ENCODE data around the gene ADAMTS17. TPM values are rescaled to one million over a fixed set of nuclear protein-coding genes. Genes with fewer than 3 reads are reported as not detected.

Gene ADAMTS17
- total RNA-seq, 1 experiment from 2014 or later = 1.6 TPM

DNA sequence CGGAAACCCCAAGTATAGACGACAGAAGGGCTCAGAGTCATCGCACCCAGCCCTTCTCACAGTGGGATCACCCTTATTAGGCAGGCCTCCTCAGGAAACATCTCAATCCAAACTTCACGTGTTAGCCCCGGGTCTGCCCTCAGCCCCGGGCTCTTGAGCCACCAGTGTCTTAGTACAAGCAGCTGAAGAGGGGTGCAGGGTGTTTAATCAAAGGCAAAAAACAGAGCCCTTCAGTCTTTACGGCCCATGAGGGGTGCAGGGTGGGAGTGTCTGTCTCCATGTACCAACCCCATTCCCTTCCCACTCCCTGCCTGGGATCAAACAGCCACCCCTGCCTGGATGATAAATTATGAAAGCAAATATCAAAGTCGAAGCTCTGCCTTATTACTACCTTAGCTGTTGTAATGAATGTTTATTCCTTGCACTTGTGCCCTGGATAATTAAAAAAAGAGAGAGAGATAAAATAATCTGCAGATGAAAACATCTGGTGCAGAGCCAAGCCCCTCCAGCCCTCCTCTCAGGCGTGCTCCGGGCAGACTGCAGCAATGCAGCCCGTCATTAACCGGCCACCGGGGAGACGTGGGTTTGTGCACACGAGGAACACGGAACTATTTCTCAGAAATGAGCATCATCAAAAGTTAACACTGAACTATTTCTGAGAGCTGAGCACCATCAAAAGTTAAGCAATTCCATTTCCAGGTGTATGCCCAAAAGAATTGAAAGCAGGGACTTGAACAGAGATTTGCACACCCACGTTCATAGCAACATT lies 64.5 kb downstream of the ADAMTS17 start:
- CTCF ChIA-PET = no interaction called here
- BruUV-seq (replicated peaks) = no TSS peak
- DNase-seq (ENCODE audit: low read depth, low spot score) (no peak), ATAC-seq (no peak)
- Histone ChIP-seq H3K9me3 (ENCODE audit: control insufficient read depth, insufficient read depth, low read depth, low read length) (no peaks in the 10 kb centered on the region), H3K36me3 (ENCODE audit: control insufficient read depth, insufficient read depth, low read length) (no peaks in the 10 kb centered on the region), H3K4me1 (ENCODE audit: control insufficient read depth, insufficient read depth, low read length) (no peaks in the 10 kb centered on the region), H3K27me3 (ENCODE audit: control insufficient read depth, insufficient read depth, low read length) (no peaks in the 10 kb centered on the region), H3K27ac (ENCODE audit: low read length) (no peak overlapping the region), H3K4me3 (ENCODE audit: low read depth in 2 of 2, low read length in 2 of 2) (no peak overlapping the region)
- in situ Hi-C loops (cut with HindIII; ENCODE audit: low pct_unique_long_range_greater_than_20kb, low sequenced_read_pairs) (no loop called here), intact Hi-C loops (cut with micrococcal nuclease; ENCODE audit: unreplicated experiment) (no loop called here)
- POLR2A ChIA-PET = no interaction called here
- TF ChIP-seq, protein P1, sequence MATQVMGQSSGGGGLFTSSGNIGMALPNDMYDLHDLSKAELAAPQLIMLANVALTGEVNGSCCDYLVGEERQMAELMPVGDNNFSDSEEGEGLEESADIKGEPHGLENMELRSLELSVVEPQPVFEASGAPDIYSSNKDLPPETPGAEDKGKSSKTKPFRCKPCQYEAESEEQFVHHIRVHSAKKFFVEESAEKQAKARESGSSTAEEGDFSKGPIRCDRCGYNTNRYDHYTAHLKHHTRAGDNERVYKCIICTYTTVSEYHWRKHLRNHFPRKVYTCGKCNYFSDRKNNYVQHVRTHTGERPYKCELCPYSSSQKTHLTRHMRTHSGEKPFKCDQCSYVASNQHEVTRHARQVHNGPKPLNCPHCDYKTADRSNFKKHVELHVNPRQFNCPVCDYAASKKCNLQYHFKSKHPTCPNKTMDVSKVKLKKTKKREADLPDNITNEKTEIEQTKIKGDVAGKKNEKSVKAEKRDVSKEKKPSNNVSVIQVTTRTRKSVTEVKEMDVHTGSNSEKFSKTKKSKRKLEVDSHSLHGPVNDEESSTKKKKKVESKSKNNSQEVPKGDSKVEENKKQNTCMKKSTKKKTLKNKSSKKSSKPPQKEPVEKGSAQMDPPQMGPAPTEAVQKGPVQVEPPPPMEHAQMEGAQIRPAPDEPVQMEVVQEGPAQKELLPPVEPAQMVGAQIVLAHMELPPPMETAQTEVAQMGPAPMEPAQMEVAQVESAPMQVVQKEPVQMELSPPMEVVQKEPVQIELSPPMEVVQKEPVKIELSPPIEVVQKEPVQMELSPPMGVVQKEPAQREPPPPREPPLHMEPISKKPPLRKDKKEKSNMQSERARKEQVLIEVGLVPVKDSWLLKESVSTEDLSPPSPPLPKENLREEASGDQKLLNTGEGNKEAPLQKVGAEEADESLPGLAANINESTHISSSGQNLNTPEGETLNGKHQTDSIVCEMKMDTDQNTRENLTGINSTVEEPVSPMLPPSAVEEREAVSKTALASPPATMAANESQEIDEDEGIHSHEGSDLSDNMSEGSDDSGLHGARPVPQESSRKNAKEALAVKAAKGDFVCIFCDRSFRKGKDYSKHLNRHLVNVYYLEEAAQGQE (IDR thresholded peaks at IDR 0.05; ENCODE audit: insufficient read depth in 1 of 2, low read depth in 2 of 2, low read length in 1 of 2) = no peak
- TF ChIP-seq POLR2AphosphoS5 (IDR thresholded peaks at IDR 0.05; ENCODE audit: low read depth, low read length) = no peak

DNA sequence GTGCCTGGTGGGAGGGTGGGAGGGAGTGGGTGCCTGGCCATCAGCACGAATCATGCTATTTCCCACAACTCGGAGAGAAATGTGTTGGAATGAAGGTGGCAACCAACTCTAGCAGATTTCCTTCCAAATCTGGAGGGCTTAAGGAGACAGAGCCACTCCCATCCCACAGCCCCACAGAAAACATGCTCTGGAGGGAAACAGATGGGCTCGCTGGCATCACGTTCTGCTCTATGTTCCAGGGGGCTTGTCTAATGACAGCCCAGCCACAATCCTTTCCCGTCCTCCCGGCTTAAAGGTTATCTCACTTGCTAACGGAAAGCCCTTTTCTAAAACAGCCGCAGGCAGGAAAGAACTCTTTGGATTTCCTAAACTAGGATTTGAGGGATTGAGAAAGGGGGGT lies 65.3 kb downstream of the ADAMTS17 start:
- no peak overlapping the region for H3K4me3 ChIP-seq (ENCODE audit: low read depth in 2 of 2, low read length in 2 of 2)
- DNase-seq (ENCODE audit: low read depth, low spot score) (no peak), ATAC-seq (no peak)
- ChIA-PET CTCF (no interaction called here), POLR2A (no interaction called here)
- intact Hi-C loops (cut with micrococcal nuclease; ENCODE audit: unreplicated experiment) (no loop called here), in situ Hi-C loops (cut with HindIII; ENCODE audit: low pct_unique_long_range_greater_than_20kb, low sequenced_read_pairs) (no loop called here)
- BruUV-seq (replicated peaks) = no TSS peak
- H3K4me1 ChIP-seq (ENCODE audit: control insufficient read depth, insufficient read depth, low read length) = no peaks in the 10 kb centered on the region
- H3K9me3 ChIP-seq (ENCODE audit: control insufficient read depth, insufficient read depth, low read depth, low read length) = no peaks in the 10 kb centered on the region
- no peak overlapping the region for H3K27ac ChIP-seq (ENCODE audit: low read length)
- TF ChIP-seq, protein P2, sequence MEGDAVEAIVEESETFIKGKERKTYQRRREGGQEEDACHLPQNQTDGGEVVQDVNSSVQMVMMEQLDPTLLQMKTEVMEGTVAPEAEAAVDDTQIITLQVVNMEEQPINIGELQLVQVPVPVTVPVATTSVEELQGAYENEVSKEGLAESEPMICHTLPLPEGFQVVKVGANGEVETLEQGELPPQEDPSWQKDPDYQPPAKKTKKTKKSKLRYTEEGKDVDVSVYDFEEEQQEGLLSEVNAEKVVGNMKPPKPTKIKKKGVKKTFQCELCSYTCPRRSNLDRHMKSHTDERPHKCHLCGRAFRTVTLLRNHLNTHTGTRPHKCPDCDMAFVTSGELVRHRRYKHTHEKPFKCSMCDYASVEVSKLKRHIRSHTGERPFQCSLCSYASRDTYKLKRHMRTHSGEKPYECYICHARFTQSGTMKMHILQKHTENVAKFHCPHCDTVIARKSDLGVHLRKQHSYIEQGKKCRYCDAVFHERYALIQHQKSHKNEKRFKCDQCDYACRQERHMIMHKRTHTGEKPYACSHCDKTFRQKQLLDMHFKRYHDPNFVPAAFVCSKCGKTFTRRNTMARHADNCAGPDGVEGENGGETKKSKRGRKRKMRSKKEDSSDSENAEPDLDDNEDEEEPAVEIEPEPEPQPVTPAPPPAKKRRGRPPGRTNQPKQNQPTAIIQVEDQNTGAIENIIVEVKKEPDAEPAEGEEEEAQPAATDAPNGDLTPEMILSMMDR (IDR thresholded peaks at IDR 0.05) = no peak
- TF ChIP-seq SIN3A (IDR thresholded peaks at IDR 0.05; ENCODE audit: borderline replicate concordance, insufficient read depth, low read depth, low read length) = no peak
- no peak for TF ChIP-seq TCF7L2 (IDR thresholded peaks at IDR 0.05; ENCODE audit: low read depth, low read length)
- TF ChIP-seq POLR2AphosphoS5 (IDR thresholded peaks at IDR 0.05; ENCODE audit: low read depth, low read length) = no peak
- TF ChIP-seq, protein P1 (IDR thresholded peaks at IDR 0.05; ENCODE audit: insufficient read depth in 1 of 2, low read depth in 2 of 2, low read length in 1 of 2) = no peak
- H3K27me3 ChIP-seq (ENCODE audit: control insufficient read depth, insufficient read depth, low read length) = no peaks in the 10 kb centered on the region
- no peaks in the 10 kb centered on the region for H3K36me3 ChIP-seq (ENCODE audit: control insufficient read depth, insufficient read depth, low read length)
